ENCODE measurements around the gene BIVM.
A peak's percentile ranks its signal among the peaks of the same experiment; 100 is the strongest.
"Not testable (repeated sequence)": the region's sequence is repeated elsewhere in the genome, so short reads cannot be mapped to it uniquely, and the experiment has no call there.

BIVM gene

GRCh38 chr13:102772042-102772425 is 26.9 kb upstream of the BIVM start:
- Histone ChIP-seq H3K4me3 (ENCODE audit: extremely low read depth, insufficient read depth, low read length, poor library complexity, severe bottlenecking) (no peak overlapping the region), H3K9me3 (ENCODE audit: control insufficient read depth, low read length) (no peaks in the 10 kb centered on the region), H3K4me1 (ENCODE audit: control insufficient read depth, insufficient read depth, low read length, poor library complexity, severe bottlenecking) (peaks cover 4% of the 10 kb centered on the region), H3K27ac (ENCODE audit: low read depth, low read length, severe bottlenecking) (no peak overlapping the region), H3K36me3 (ENCODE audit: control insufficient read depth, insufficient read depth, low read length) (peaks cover 10% of the 10 kb centered on the region)
- 97 to 99% methylated on average over 15 to 16 of the region's 16 CpGs for WGBS, 2 experiments (ENCODE audit: insufficient coverage in 2 of 2)

GRCh38 chr13:102773441-102774213 is 25.3 kb upstream of the BIVM start, which contains the start of gene TEX30:
TSS of gene TEX30 (minus strand) at chr13:102773786. CDS start at chr13:102770026, 3,760 bp downstream.
- no peak within 1 kb of the TSS for H3K27ac ChIP-seq (ENCODE audit: low read depth, low read length, severe bottlenecking)
- 18 to 22% methylated on average over 70 to 81 of the region's 85 CpGs for WGBS, 2 experiments (ENCODE audit: insufficient coverage in 2 of 2)
- H3K4me1 ChIP-seq (ENCODE audit: control insufficient read depth, insufficient read depth, low read length, poor library complexity, severe bottlenecking), result peaks cover 4% of the 10 kb centered on the region
- H3K4me3 ChIP-seq (ENCODE audit: extremely low read depth, insufficient read depth, low read length, poor library complexity, severe bottlenecking), result peak within 1 kb of the TSS; percentile 72
- H3K36me3 ChIP-seq (ENCODE audit: control insufficient read depth, insufficient read depth, low read length), result peaks cover 3% of the 10 kb centered on the region
- no peaks in the 10 kb centered on the region for H3K9me3 ChIP-seq (ENCODE audit: control insufficient read depth, low read length)

GRCh38 chr13:102774214-102774568 is 24.7 kb upstream of the BIVM start:
- H3K4me3 ChIP-seq (ENCODE audit: extremely low read depth, insufficient read depth, low read length, poor library complexity, severe bottlenecking), result no peak overlapping the region
- no peaks in the 10 kb centered on the region for H3K9me3 ChIP-seq (ENCODE audit: control insufficient read depth, low read length)
- peaks cover 4% of the 10 kb centered on the region for H3K4me1 ChIP-seq (ENCODE audit: control insufficient read depth, insufficient read depth, low read length, poor library complexity, severe bottlenecking)
- H3K27ac ChIP-seq (ENCODE audit: low read depth, low read length, severe bottlenecking), result no peak overlapping the region
- H3K36me3 ChIP-seq (ENCODE audit: control insufficient read depth, insufficient read depth, low read length), result peaks cover 3% of the 10 kb centered on the region
- WGBS, 2 experiments (ENCODE audit: insufficient coverage in 2 of 2), result 97 to 98% methylated on average over 19 to 26 of the region's 27 CpGs

- Histone ChIP-seq H3K4me3 (ENCODE audit: extremely low read depth, insufficient read depth, low read length, poor library complexity, severe bottlenecking) (no peak overlapping the region), H3K9me3 (ENCODE audit: control insufficient read depth, low read length) (no peaks in the 10 kb centered on the region), H3K36me3 (ENCODE audit: control insufficient read depth, insufficient read depth, low read length) (peaks cover 3% of the 10 kb centered on the region), H3K4me1 (ENCODE audit: control insufficient read depth, insufficient read depth, low read length, poor library complexity, severe bottlenecking) (peaks cover 4% of the 10 kb centered on the region), H3K27ac (ENCODE audit: low read depth, low read length, severe bottlenecking) (no peak overlapping the region)
- whole genome bisulfite sequencing, 2 experiments (ENCODE audit: insufficient coverage in 2 of 2), result 91% methylated on average over 7 to 9 of the region's 14 CpGs
Measured at GRCh38 chr13:102774591-102775520, 24.1 kb upstream of the BIVM start.

GRCh38 chr13:102776271-102776670 is 22.6 kb upstream of the BIVM start:
- H3K9me3 ChIP-seq (ENCODE audit: control insufficient read depth, low read length), result peaks cover 2% of the 10 kb centered on the region
- 67 to 100% methylated on average over 1 of the region's 2 CpGs for WGBS, 2 experiments (ENCODE audit: insufficient coverage in 2 of 2)

GRCh38 chr13:102777736-102778135 is 21.2 kb upstream of the BIVM start:
- no peak overlapping the region for H3K4me3 ChIP-seq (ENCODE audit: extremely low read depth, insufficient read depth, low read length, poor library complexity, severe bottlenecking)
- H3K4me1 ChIP-seq (ENCODE audit: control insufficient read depth, insufficient read depth, low read length, poor library complexity, severe bottlenecking), result no peaks in the 10 kb centered on the region
- peaks cover 8% of the 10 kb centered on the region for H3K9me3 ChIP-seq (ENCODE audit: control insufficient read depth, low read length)
- no peaks in the 10 kb centered on the region for H3K36me3 ChIP-seq (ENCODE audit: control insufficient read depth, insufficient read depth, low read length)
- H3K27ac ChIP-seq (ENCODE audit: low read depth, low read length, severe bottlenecking), result no peak overlapping the region
- WGBS, 2 experiments (ENCODE audit: insufficient coverage in 2 of 2), result 83 to 90% methylated on average over 3 of the region's 3 CpGs

More at GRCh38 chr13:102776271-102776670, 22.6 kb upstream of the BIVM start:
- Histone ChIP-seq H3K4me3 (ENCODE audit: extremely low read depth, insufficient read depth, low read length, poor library complexity, severe bottlenecking) (no peak overlapping the region), H3K36me3 (ENCODE audit: control insufficient read depth, insufficient read depth, low read length) (peaks cover 3% of the 10 kb centered on the region), H3K27ac (ENCODE audit: low read depth, low read length, severe bottlenecking) (no peak overlapping the region), H3K4me1 (ENCODE audit: control insufficient read depth, insufficient read depth, low read length, poor library complexity, severe bottlenecking) (no peaks in the 10 kb centered on the region)

- 88 to 94% methylated on average over 4 to 5 of the region's 5 CpGs for WGBS, 2 experiments (ENCODE audit: insufficient coverage in 2 of 2)
- Histone ChIP-seq H3K27ac (ENCODE audit: low read depth, low read length, severe bottlenecking) (no peak overlapping the region), H3K36me3 (ENCODE audit: control insufficient read depth, insufficient read depth, low read length) (peaks cover 7% of the 10 kb centered on the region), H3K4me1 (ENCODE audit: control insufficient read depth, insufficient read depth, low read length, poor library complexity, severe bottlenecking) (no peaks in the 10 kb centered on the region), H3K4me3 (ENCODE audit: extremely low read depth, insufficient read depth, low read length, poor library complexity, severe bottlenecking) (no peak overlapping the region), H3K9me3 (ENCODE audit: control insufficient read depth, low read length) (peaks cover 8% of the 10 kb centered on the region)
Measured at GRCh38 chr13:102779436-102780159, 19.3 kb upstream of the BIVM start.

- H3K9me3 ChIP-seq (ENCODE audit: control insufficient read depth, low read length); H3K4me1 ChIP-seq (ENCODE audit: control insufficient read depth, insufficient read depth, low read length, poor library complexity, severe bottlenecking); H3K36me3 ChIP-seq (ENCODE audit: control insufficient read depth, insufficient read depth, low read length); H3K4me3 ChIP-seq (ENCODE audit: extremely low read depth, insufficient read depth, low read length, poor library complexity, severe bottlenecking); H3K27ac ChIP-seq (ENCODE audit: low read depth, low read length, severe bottlenecking): not testable (repeated sequence)
- 94% methylated on average over 3 of the region's 4 CpGs; no CpG with 5 or more reads in 1 of the 2 experiments for WGBS, 2 experiments (ENCODE audit: insufficient coverage in 2 of 2)
Measured at GRCh38 chr13:102780656-102781055, 18.3 kb upstream of the BIVM start.

- H3K36me3 ChIP-seq (ENCODE audit: control insufficient read depth, insufficient read depth, low read length), result peaks cover 7% of the 10 kb centered on the region
- WGBS, 2 experiments (ENCODE audit: insufficient coverage in 2 of 2), result 83 to 92% methylated on average over 1 of the region's 1 CpG
- peaks cover 8% of the 10 kb centered on the region for H3K9me3 ChIP-seq (ENCODE audit: control insufficient read depth, low read length)
- H3K27ac ChIP-seq (ENCODE audit: low read depth, low read length, severe bottlenecking), result no peak overlapping the region
- H3K4me3 ChIP-seq (ENCODE audit: extremely low read depth, insufficient read depth, low read length, poor library complexity, severe bottlenecking), result no peak overlapping the region
- H3K4me1 ChIP-seq (ENCODE audit: control insufficient read depth, insufficient read depth, low read length, poor library complexity, severe bottlenecking), result no peaks in the 10 kb centered on the region
Measured at GRCh38 chr13:102781591-102781990, 17.3 kb upstream of the BIVM start.

- no peaks in the 10 kb centered on the region for H3K4me1 ChIP-seq (ENCODE audit: control insufficient read depth, insufficient read depth, low read length, poor library complexity, severe bottlenecking)
- no peak overlapping the region for H3K27ac ChIP-seq (ENCODE audit: low read depth, low read length, severe bottlenecking)
- peaks cover 8% of the 10 kb centered on the region for H3K9me3 ChIP-seq (ENCODE audit: control insufficient read depth, low read length)
- no peak overlapping the region for H3K4me3 ChIP-seq (ENCODE audit: extremely low read depth, insufficient read depth, low read length, poor library complexity, severe bottlenecking)
- WGBS, 2 experiments (ENCODE audit: insufficient coverage in 2 of 2), result 94 to 100% methylated on average over 1 to 2 of the region's 3 CpGs
- H3K36me3 ChIP-seq (ENCODE audit: control insufficient read depth, insufficient read depth, low read length), result peaks cover 15% of the 10 kb centered on the region
Measured at GRCh38 chr13:102784483-102784882, 14.4 kb upstream of the BIVM start.
